SK-N-SH treated with all-trans-retinoic acid at 6 μM for 48 hours (cell line): ENCODE measurements around the gene SORL1-AS1.

Experiments used
- ESRRG ChIP-seq: fragments of 250-450 bp; sonication (Bioruptor Pico); IDR thresholded peaks from 2 replicates; pipeline ENCODE4 v1.6.1; 2021; ENCODE audit warnings: mild to moderate bottlenecking
- TOX ChIP-seq: fragments of 250-450 bp; sonication (Bioruptor Pico); IDR thresholded peaks from 2 replicates; pipeline ENCODE4 v1.8.0; 2021; ENCODE audit warnings: mild to moderate bottlenecking, moderate library complexity, borderline replicate concordance
- ZNF8 ChIP-seq: fragments of 450-650 bp; formaldehyde crosslinking; IDR thresholded peaks from 2 replicates; pipeline ENCODE4 v1.5.0; 2020; ENCODE audit warnings: mild to moderate bottlenecking, moderate library complexity

DNA sequence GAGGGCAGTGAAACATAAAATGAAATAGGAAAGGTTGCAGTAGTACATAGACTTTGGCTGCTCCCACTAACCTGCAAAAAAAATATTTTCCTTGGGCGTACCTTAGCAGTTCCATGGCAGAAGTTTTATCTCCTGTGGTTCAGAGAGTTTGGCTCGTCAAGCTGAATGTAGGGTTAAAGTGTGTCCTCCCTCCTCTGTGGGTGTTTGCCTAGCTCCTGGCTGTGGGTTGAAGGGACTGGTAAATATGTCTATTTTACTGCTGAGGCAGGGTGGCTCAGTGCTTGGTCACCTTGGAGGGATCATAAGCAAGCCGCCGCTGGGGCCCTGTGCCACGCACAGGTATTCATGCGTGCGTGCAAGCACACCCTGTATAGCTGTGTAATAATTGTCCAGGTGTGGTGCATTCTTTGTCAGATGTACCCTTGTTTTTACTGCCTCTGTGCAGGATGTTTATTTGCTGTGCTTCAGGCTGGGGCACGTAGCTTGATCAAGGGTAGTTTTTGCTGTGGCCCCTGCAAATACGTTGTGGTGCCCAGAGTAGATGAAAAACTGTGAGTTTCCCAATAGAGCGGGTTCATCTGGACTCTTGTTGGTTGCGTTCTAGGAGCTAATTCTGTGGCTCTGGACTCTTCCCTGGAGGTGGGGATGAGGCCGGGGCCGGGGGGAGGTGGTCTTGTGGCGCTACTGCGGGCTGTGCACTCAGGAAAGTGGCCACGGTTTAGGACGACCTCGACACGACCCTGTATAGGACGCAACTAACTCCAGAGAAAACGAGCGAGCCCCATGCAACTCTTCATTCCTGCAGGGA, 1.4 kb downstream of the SORL1-AS1 start:
- TF ChIP-seq ESRRG (CRISPR knock-in tag) (no peak), ZNF8 (CRISPR knock-in tag) (no peak), TOX (CRISPR knock-in tag) (no peak)
